B cell (primary cell): ENCODE results near the gene TMEM131. TPM values are rescaled to one million over a fixed set of nuclear protein-coding genes. Genes with fewer than 3 reads are reported as not detected.
A peak's percentile ranks its signal among the peaks of the same experiment; 100 is the strongest.

ENCODE experiments used
- ATAC-seq: fragments of 200-7000 bp; cut with Tn5 transposase; one replicate; pipeline ENCODE4 v1.10.0; 2021; ENCODE audit warnings: low read depth, mild to moderate bottlenecking, moderate number of reproducible peaks, moderate library complexity
- CTCF ChIA-PET: fragments of 350-600 bp; sonication (Branson Sonifier 250); formaldehyde crosslinking; loops from one replicate; lab custom pipeline; 2021; ENCODE audit warnings: antibody characterized with exemption, inconsistent platforms; lab: Charles Lee
- POLR2A ChIA-PET: fragments of 350-600 bp; sonication (Branson Sonifier 250); formaldehyde crosslinking; loops from one replicate; lab custom pipeline; 2021; ENCODE audit warnings: antibody characterized with exemption; lab: Charles Lee
- DNase-seq: peaks from one replicate; pipeline ENCODE4 v3.0.0; 2013
- H2AFZ ChIP-seq: 2 replicates; pipeline ENCODE4 v1.6.1; 2012; ENCODE audit warnings: mild to moderate bottlenecking, low read depth, low read length; ENCODE audit not compliant: insufficient read depth, poor library complexity, severe bottlenecking
- H3K27ac ChIP-seq, 2 donors: 1 replicate in 1 of 2; 2 replicates in 1 of 2; pipeline ENCODE4 v1.5.1; 2012 to 2013; ENCODE audit warnings: low read length in 2 of 2, mild to moderate bottlenecking in 2 of 2, moderate library complexity in 1 of 2
- H3K27me3 ChIP-seq, 4 experiments: fragments of 200-600 bp in 1 of 4; sonication (generic) in 1 of 4; replicated peaks in 1 of 4; 1 replicate in 2 of 4; 2 replicates in 2 of 4; pipeline versions ENCODE4 v1.6.1 to v1.7.0; 2013 to 2016; ENCODE audit warnings: low read length in 3 of 4, mild to moderate bottlenecking in 2 of 4, mixed read lengths in 1 of 4, moderate library complexity in 1 of 4; ENCODE audit not compliant: insufficient read depth in 4 of 4, control insufficient read depth in 3 of 4; ENCODE audit errors: control extremely low read depth in 1 of 4
- H3K36me3 ChIP-seq, 2 experiments: replicated peaks in 1 of 2; 1 replicate in 1 of 2; 2 replicates in 1 of 2; pipeline versions ENCODE4 v1.6.1 to v1.7.1; 2013; ENCODE audit warnings: low read length in 1 of 2; ENCODE audit not compliant: insufficient read depth in 2 of 2, control insufficient read depth in 1 of 2; ENCODE audit errors: control extremely low read depth in 1 of 2, extremely low read depth in 1 of 2
- H3K4me1 ChIP-seq, 2 donors: fragments of 200-600 bp in 1 of 2; sonication (generic) in 1 of 2; 1 replicate in 1 of 2; 2 replicates in 1 of 2; pipeline versions ENCODE4 v1.5.1 to v1.6.1; 2013 to 2017; ENCODE audit warnings: low read length in 2 of 2; ENCODE audit not compliant: control insufficient read depth in 2 of 2, insufficient read depth in 2 of 2
- H3K4me2 ChIP-seq: replicated peaks from 2 replicates; pipeline ENCODE3; 2012; ENCODE audit warnings: mild to moderate bottlenecking, low read depth, low read length; ENCODE audit not compliant: poor library complexity, severe bottlenecking
- H3K4me3 ChIP-seq, 5 experiments: fragments of 200-600 bp in 1 of 5; sonication (generic) in 1 of 5; 1 replicate in 3 of 5; 2 replicates in 2 of 5; pipeline versions ENCODE4 v1.5.1 to v1.7.0; 2011 to 2016; ENCODE audit warnings: low read length in 4 of 5, mild to moderate bottlenecking in 4 of 5, low read depth in 2 of 5, control low read depth in 1 of 5, moderate library complexity in 1 of 5; ENCODE audit not compliant: insufficient read depth in 1 of 5; ENCODE audit errors: control extremely low read depth in 1 of 5, extremely low read depth in 1 of 5
- H3K79me2 ChIP-seq: fragments of 200-600 bp; sonication (generic); one replicate; pipeline ENCODE4 v1.6.0; 2016; ENCODE audit warnings: low read length; ENCODE audit not compliant: control insufficient read depth, insufficient read depth
- H3K9ac ChIP-seq: fragments of 200-600 bp; sonication (generic); 2 replicates; pipeline ENCODE4 v1.6.1; 2017; ENCODE audit warnings: mild to moderate bottlenecking, low read length, moderate library complexity
- H3K9me3 ChIP-seq, 3 donors: one replicate each; pipeline versions ENCODE4 v1.6.1 to v1.7.1; 2013; ENCODE audit warnings: low read length in 2 of 3; ENCODE audit not compliant: control insufficient read depth in 2 of 3, insufficient read depth in 1 of 3; ENCODE audit errors: control extremely low read depth in 1 of 3
- H4K20me1 ChIP-seq: 2 replicates; pipeline ENCODE4 v1.6.0; 2012; ENCODE audit warnings: mild to moderate bottlenecking, low read length; ENCODE audit not compliant: insufficient read depth, control insufficient read depth, poor library complexity, severe bottlenecking
- H3K27ac Mint-ChIP-seq: one replicate; pipeline ENCODE4 v1.8.0; 2021; ENCODE audit warnings: mixed read lengths
- H3K27me3 Mint-ChIP-seq: one replicate; pipeline ENCODE4 v1.8.0; 2021; ENCODE audit warnings: mixed read lengths
- H3K4me1 Mint-ChIP-seq: one replicate; pipeline ENCODE4 v1.8.0; 2021; ENCODE audit warnings: mixed read lengths
- H3K4me3 Mint-ChIP-seq: one replicate; pipeline ENCODE4 v1.8.0; 2021; ENCODE audit warnings: mixed read lengths
- H3K9me3 Mint-ChIP-seq: one replicate; pipeline ENCODE4 v1.8.0; 2022; ENCODE audit warnings: mixed read lengths; ENCODE audit not compliant: insufficient read depth
- CTCF ChIP-seq: fragments of 200-600 bp; IDR thresholded peaks from one replicate; pipeline ENCODE4 v1.8.0; 2022; ENCODE audit warnings: antibody characterized with exemption, mild to moderate bottlenecking
- EZH2 ChIP-seq: IDR thresholded peaks from 2 replicates; pipeline ENCODE4 v1.6.1; 2012; ENCODE audit warnings: borderline replicate concordance, low read depth, mild to moderate bottlenecking, moderate library complexity, low read length; ENCODE audit not compliant: insufficient read depth, poor library complexity, severe bottlenecking
- WGBS: methylation state at CpG from one replicate; pipeline ENCODE4 v1.1.5; 2013; ENCODE audit warnings: missing lambda C conversion rate; ENCODE audit not compliant: insufficient coverage; 5-methylcytosine and 5-hydroxymethylcytosine counted together
- intact Hi-C: fragments of 100-400 bp; cut with micrococcal nuclease; formaldehyde crosslinking; loops from one replicate; pipeline ENCODE4 v1.10.0; 2022
- polyA plus RNA-seq: library from polyadenylated mRNA; depleted of rRNA; stranded (reverse); fragments of >200 nt; gene quantifications from 2 replicates; pipeline ENCODE4 v1.2.3, GENCODE V29; 2012
- total RNA-seq, 2 donors: library from RNA; stranded (reverse); fragments of 120-200 nt in 1 of 2; gene quantifications; 1 replicate in 1 of 2; 2 replicates in 1 of 2; pipeline versions ENCODE4 v1.2.3 to v1.2.4, GENCODE V29; 2013 to 2022

TMEM131 gene
- total and polyA plus RNA-seq, 2 donors (not counting 1 experiment from before 2014, with no cell fraction given), result 24.3 to 101 TPM

DNA sequence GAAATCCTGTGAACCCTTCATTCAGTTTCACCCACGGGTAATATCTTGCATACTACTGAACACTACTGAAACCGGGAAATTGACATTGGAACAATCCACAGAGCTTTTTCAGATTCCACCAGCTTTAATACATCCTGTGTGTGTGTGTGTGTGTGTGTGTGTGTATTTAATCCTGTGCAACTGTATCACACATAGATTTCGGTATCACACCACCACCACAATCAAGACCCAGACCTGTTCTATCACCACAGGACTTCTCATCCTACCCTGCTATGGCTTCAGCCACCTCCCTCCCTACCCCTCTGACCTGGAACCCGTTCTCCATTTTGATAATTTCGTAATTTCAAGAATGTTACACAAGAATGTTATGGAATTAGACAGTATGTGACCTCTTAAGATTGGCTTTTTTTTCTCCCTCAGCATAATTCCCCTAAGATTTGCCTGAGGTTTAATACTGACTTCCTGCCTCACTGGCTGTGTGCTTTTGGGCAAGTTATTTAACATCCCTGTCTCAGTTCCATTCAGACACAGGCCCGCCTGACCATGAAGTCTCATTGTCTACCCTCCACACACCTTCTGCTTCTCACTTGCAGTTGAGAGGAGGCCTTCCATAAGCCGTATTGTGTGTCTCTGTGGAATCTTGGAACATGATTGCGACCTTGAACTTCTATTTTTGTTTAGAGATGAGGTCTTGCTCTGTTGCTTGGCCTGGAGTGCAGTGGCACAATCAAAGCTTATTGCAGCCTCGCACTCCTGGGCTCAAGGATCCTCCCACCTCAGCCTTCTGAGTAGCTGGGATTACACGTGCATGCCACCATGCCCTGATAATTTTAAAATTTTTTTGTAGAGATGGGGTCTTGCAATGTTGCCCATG is 14.4 kb upstream of the TMEM131 start:
- POLR2A ChIA-PET, result no interaction called here
- H3K4me1 ChIP-seq, result peaks cover 54 to 60% of the 10 kb centered on the region in 2 donors
- intact Hi-C loops, result loop anchor here (5.0 kb wide), 2 partner anchors 203 to 363 kb away; partner anchors contain the start of gene COX5B
- no peaks in the 10 kb centered on the region for H3K27me3 ChIP-seq
- H3K9ac ChIP-seq, result peak overlapping the region; percentile 24
- ATAC-seq (no peak), DNase-seq (no peak)
- CTCF ChIA-PET, result interaction anchor here (0.7 kb wide), 1 partner anchor 18 kb away, joined by 3 read pairs; no protein-coding TSS in a partner anchor
- H3K27ac ChIP-seq, result peak overlapping the region in 1 of 2 donors; percentile 59
- no peak overlapping the region for H2AFZ ChIP-seq
- no peaks in the 10 kb centered on the region for H3K9me3 Mint-ChIP-seq
- H3K36me3 ChIP-seq, result no peaks in the 10 kb centered on the region
- peaks cover 53% of the 10 kb centered on the region for H3K4me1 Mint-ChIP-seq
- peak overlapping the region; percentile 24 for H3K4me3 Mint-ChIP-seq
- no peaks in the 10 kb centered on the region for H3K9me3 ChIP-seq
- H3K4me2 ChIP-seq, result peak overlapping the region; percentile 81
- H3K27ac Mint-ChIP-seq, result peak overlapping the region; percentile 82
- H3K4me3 ChIP-seq, result no peak overlapping the region
- H4K20me1 ChIP-seq, result no peaks in the 10 kb centered on the region
- no peak for TF ChIP-seq CTCF
- no peak for TF ChIP-seq EZH2
- WGBS, result 80% methylated on average over 2 of the region's 10 CpGs
- peaks cover 16% of the 10 kb centered on the region for H3K79me2 ChIP-seq
- no peaks in the 10 kb centered on the region for H3K27me3 Mint-ChIP-seq

DNA sequence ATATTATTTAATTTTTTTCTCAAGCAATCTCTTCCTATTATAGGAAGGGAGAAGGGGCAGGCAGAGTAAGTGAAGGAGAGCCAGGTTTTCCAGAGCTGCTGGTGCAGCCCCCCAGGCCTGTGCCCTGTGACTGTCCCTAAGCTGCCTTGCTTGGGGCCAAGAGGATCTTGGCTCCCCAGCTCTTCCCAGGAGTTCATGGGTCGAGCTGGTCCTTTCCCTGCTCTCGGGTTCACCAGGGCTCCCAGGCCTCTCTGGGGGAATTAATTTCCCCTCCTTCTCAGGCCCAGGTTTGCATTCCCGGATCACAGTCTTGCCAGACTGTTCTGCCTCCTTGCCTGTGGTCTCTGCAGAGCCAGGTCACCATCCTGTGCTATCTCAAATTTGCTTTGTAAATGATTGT is 12.7 kb upstream of the TMEM131 start:
- H3K27me3 ChIP-seq, result no peaks in the 10 kb centered on the region
- H3K9ac ChIP-seq, result no peak overlapping the region
- TF ChIP-seq CTCF (no peak), EZH2 (no peak)
- intact Hi-C loops, result no loop called here
- no peak for ATAC-seq
- no peak overlapping the region for H3K27ac Mint-ChIP-seq
- no peak overlapping the region for H3K4me3 ChIP-seq
- ChIA-PET POLR2A (no interaction called here), CTCF (interaction anchor here (1.0 kb wide), 1 partner anchor 78 kb away, joined by 3 read pairs; no protein-coding TSS in a partner anchor)
- no peak for DNase-seq
- peaks cover 38% of the 10 kb centered on the region for H3K4me1 Mint-ChIP-seq
- WGBS, result 76% methylated on average over 2 of the region's 3 CpGs
- peaks cover 0 to 1% (median 0%) of the 10 kb centered on the region in 3 donors for H3K9me3 ChIP-seq
- no peak overlapping the region for H3K27ac ChIP-seq
- H3K27me3 Mint-ChIP-seq, result no peaks in the 10 kb centered on the region
- no peak overlapping the region for H3K4me2 ChIP-seq
- no peak overlapping the region for H2AFZ ChIP-seq
- no peak overlapping the region for H3K4me3 Mint-ChIP-seq
- peaks cover 37 to 43% of the 10 kb centered on the region in 2 donors for H3K4me1 ChIP-seq
- no peaks in the 10 kb centered on the region for H3K9me3 Mint-ChIP-seq
- H4K20me1 ChIP-seq, result no peaks in the 10 kb centered on the region
- H3K36me3 ChIP-seq, result no peaks in the 10 kb centered on the region
- peaks cover 3% of the 10 kb centered on the region for H3K79me2 ChIP-seq
